Measurements from ENCODE around the gene ATP5F1E. TPM values are rescaled to one million over a fixed set of nuclear protein-coding genes. Genes with fewer than 3 reads are reported as not detected.

The ATP5F1E gene
- total RNA-seq, 1 experiment from 2014 or later = 52.7 TPM

GRCh38 chr20:58995461-58996225 lies 36.5 kb downstream of the ATP5F1E start:
- H2BK120ac ChIP-seq (ENCODE audit: low read depth, low read length, poor library complexity, severe bottlenecking) = no peak overlapping the region
- H3K4me3 Mint-ChIP-seq = no peak overlapping the region
- no peaks in the 10 kb centered on the region for H3K9me3 Mint-ChIP-seq
- H3K27me3 Mint-ChIP-seq (ENCODE audit: low read depth) = no peaks in the 10 kb centered on the region; the same call in 1 of the 2 replicates
- no peak overlapping the region for H2BK12ac ChIP-seq (ENCODE audit: insufficient read length, low read depth, low read length)
- no peaks in the 10 kb centered on the region for H3K27me3 ChIP-seq (ENCODE audit: insufficient read depth, low read length)
- H2AK5ac ChIP-seq (ENCODE audit: insufficient read length, low read length) = no peak overlapping the region
- no peak overlapping the region for H3K4me2 ChIP-seq (ENCODE audit: insufficient read depth, insufficient read length, low read length)
- no peak overlapping the region for H3T11ph ChIP-seq (ENCODE audit: low read length)
- no peak overlapping the region for H3K18ac ChIP-seq (ENCODE audit: insufficient read length, low read depth, low read length)
- H3K14ac ChIP-seq (ENCODE audit: insufficient read depth, low read length) = no peak overlapping the region
- H3K56ac ChIP-seq (ENCODE audit: insufficient read length, low read depth, low read length) = no peak overlapping the region
- no peaks in the 10 kb centered on the region for H3K4me1 ChIP-seq (ENCODE audit: insufficient read depth, low read length)
- no peak overlapping the region for H2BK15ac ChIP-seq (ENCODE audit: low read depth, low read length)
- H3K27ac ChIP-seq (ENCODE audit: insufficient read length, low read depth, low read length) = no peak overlapping the region
- no peaks in the 10 kb centered on the region for H3K4me1 Mint-ChIP-seq
- no peak for DNase-seq
- no peak overlapping the region for H4K5ac ChIP-seq (ENCODE audit: insufficient read length, low read depth, low read length)
- no peak overlapping the region for H3K23ac ChIP-seq (ENCODE audit: insufficient read length, low read depth, low read length)
- H3K23me2 ChIP-seq (ENCODE audit: insufficient read length, low read depth, low read length, poor library complexity, severe bottlenecking) = no peaks in the 10 kb centered on the region
- H3K4ac ChIP-seq (ENCODE audit: low read depth, low read length) = no peak overlapping the region
- peaks cover 22 to 78% (median 77%) of the 10 kb centered on the region in 3 experiments; a peak in 6 of 7 replicates for H3K36me3 Mint-ChIP-seq (ENCODE audit: insufficient read depth in 1 of 3, low read depth in 3 of 3)
- no peak overlapping the region for H2AFZ ChIP-seq (ENCODE audit: low read length)
- no peak overlapping the region for H4K91ac ChIP-seq (ENCODE audit: insufficient read length, low read depth, low read length)
- no peaks in the 10 kb centered on the region for H3K9me3 ChIP-seq (ENCODE audit: control insufficient read depth, low read depth, low read length)
- H3K9ac ChIP-seq (ENCODE audit: extremely low read depth, insufficient read length, low read length) = no peak overlapping the region
- TF ChIP-seq CTCF (conservative IDR thresholded peaks at IDR 0.05) = no peak
- no peak overlapping the region for H4K8ac ChIP-seq (replicated peaks; ENCODE audit: insufficient read length, low read depth, low read length)
- H3K79me1 ChIP-seq (ENCODE audit: insufficient read depth, low read depth, low read length, poor library complexity, severe bottlenecking) = no peaks in the 10 kb centered on the region
- no peaks in the 10 kb centered on the region for H4K20me1 ChIP-seq (ENCODE audit: control insufficient read depth, insufficient read depth, insufficient read length)
- WGBS (ENCODE audit: extremely low coverage, insufficient read length, low lambda C conversion rate) = no CpG with 5 or more reads among the region's 18 CpGs
- H3K79me2 ChIP-seq (ENCODE audit: insufficient read depth, low read length) = no peaks in the 10 kb centered on the region
- no peak overlapping the region for H2BK5ac ChIP-seq (ENCODE audit: insufficient read length, low read length)
- no peak overlapping the region for H3K27ac Mint-ChIP-seq
- no peak overlapping the region for H2BK20ac ChIP-seq (ENCODE audit: low read depth, low read length, poor library complexity, severe bottlenecking)
